ENCODE measurements around the gene BMAL2.

GRCh38 chr12:27337376-27337775 lies 4.7 kb downstream of the BMAL2 start:
- TF ChIP-seq CTCF (IDR thresholded peaks at IDR 0.05): no peak
- TF ChIP-seq POLR2AphosphoS5 (IDR thresholded peaks at IDR 0.05; ENCODE audit: low read depth, low read length): no peak
